Measurements from ENCODE around the gene DPP10.
A peak's percentile ranks its signal among the peaks of the same experiment; 100 is the strongest.

Gene DPP10

DNA sequence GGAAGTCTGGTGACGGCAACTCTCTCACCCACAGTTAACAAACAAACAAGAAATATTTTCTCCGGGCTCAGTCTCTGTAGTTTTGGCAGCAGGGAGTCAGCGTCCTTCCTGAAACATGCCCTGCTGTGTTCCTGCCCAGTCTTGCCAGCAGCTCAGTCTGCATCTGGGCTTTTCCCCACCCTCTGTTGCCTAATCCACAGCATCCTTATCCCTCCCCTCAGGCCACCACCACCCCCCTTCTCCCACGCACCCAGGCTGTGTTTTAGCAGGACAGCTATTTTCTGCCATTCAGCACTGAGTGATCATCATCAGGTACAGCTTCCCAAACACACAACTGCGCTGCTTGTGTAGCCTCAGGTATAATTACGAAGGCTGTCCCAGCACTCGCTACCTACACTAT lies 168.2 kb downstream of the DPP10 start:
- DNase-seq, result no peak

DNA sequence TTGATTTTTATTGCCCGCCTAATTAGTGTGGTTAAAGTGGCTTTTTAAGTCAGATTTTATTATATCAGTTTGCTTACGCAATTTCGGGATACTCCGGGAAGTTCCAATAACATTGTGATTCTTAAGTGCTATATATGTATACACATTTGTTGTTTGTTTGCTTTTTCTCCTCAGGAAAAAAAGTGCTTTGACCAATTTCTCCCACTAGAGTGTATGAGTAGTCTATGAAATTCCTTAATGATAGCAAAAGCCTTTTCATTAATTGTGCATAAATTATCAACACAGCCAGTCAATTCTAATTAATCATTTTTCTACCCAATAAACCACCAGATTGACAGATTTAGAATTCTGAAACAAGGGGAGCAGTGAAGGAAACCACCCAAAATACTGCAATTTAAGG lies 172.2 kb downstream of the DPP10 start:
- DNase-seq, result no peak

DNA sequence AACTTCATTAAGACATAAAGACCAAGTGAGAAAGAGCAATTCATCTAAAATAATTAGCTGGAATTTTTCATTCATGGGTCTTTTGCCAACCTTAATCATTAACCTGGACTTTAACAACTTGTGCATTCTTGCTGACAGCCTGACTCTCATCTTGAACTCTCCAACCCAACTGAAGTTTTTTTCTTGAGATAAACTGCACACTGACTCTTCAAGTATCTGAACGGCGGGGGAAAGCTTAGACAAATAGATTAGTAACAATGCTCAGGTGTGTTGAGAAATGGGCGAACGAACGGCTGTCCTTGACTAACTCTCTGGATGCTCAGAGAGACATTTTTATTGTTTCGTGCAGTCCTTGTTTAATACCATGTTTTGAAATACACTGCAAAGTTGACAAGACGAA lies 186.0 kb downstream of the DPP10 start:
- no peak for DNase-seq

DNA sequence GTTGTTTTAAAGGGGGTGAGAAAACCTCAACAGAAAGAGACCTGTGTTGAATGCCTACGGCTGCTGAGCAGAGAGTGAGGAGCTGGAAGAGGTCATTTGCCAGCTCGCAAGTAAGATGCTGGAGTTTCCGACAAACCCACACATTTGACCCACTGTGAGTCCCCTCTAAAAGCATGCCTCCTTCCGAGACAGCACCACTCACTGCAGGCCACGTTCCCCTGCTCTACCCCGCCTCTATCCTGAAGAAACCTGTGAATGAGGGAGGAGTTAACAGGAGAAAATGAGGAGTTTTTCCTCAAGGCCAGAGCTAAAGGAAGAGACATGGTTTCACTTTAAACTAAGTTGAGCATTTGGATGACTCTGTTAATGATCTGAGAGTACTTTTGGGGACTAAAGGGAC lies 188.7 kb downstream of the DPP10 start:
- DNase-seq, result no peak

DNA sequence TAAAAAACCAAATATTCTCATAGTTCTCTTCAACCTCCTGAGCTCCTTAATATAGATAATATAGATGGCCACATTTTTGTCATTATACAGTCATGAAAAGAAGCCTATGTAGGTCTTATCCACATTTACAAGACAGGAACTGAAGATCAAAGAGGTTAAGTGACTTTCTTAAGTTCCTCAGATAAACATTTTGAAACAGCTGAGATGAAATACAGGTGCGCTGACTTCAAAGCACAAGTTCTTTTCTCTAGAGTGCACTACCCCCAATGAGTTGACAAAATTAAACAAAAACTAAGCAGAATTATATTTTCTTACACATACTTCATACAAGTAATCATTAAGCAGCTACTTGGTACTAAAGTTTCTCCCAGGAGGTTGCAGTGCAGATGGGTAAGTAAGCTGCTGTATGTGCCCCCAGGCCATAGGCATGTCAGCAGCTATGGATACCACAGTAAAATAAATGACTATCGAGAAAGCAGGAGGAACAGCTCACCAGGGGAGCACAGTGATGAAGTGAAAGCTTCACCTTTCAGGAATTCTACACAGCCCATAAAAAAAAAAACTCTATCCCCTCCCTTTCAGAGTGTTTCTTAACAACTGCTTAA lies 199.8 kb downstream of the DPP10 start:
- no peak for DNase-seq

DNA sequence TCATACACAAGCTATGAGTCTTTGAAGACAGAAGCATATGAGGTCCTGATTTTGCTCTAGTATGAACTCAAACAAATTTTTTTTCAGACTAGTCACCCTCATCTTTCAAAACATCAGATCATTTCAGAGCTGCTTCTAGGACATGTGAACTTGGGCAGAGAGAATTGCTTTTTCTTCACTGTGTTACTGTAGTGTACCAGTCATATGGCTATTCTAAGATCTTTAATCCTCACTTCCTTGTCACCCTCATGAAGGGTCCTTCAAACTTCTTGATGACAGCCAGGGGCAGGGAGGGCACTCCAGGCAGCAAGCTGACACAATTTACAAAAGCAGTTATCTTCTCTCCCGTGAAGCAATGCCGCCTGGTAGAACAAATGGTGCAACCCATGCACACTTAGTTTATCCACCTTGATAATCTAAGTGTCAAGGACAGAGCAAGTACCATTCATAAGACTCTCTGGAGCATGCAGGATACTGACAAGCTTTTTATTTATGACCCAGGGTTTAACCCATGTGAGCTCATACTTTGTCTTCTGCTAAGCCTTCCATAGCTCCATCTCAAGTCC lies 200.6 kb downstream of the DPP10 start:
- no peak for DNase-seq

DNA sequence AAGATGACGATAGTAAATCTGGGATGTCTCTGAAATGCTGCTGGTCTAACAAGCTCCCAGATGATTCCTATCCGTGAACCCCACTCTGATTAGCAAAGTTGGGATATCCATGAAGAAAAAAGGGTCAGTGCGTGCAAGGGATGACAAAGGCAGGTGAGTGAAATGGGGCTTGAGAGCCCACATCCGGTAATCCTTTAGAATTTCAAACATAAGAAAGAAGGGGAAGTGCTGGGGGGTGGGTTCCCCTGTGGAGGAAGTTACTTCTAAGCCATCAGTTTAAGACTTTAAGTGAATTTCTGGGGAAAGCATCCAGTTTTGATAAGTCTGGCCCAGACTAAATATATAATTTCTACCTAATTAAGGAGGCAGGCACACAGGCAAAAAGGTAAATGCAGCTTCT lies 209.5 kb downstream of the DPP10 start:
- no peak for DNase-seq

DNA sequence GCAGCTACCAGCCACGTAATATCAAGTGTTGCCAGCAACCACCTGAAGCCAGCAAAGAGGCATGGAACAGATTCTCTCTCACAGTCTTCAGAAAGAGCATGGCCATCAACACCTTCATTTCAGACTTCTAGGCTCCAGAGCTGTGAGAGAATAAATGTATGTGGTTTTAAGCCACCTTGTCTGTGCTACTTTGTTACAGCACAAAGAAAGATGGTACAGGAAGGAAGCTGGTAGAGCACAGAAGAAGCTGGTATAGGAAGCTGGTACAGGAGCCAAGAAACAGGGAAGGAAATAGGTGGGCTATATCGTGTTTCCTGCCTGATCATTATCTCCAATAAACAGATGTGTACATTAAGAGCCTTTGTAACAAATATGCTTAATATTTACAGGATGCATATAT lies 217.4 kb downstream of the DPP10 start:
- no peak for DNase-seq

DNA sequence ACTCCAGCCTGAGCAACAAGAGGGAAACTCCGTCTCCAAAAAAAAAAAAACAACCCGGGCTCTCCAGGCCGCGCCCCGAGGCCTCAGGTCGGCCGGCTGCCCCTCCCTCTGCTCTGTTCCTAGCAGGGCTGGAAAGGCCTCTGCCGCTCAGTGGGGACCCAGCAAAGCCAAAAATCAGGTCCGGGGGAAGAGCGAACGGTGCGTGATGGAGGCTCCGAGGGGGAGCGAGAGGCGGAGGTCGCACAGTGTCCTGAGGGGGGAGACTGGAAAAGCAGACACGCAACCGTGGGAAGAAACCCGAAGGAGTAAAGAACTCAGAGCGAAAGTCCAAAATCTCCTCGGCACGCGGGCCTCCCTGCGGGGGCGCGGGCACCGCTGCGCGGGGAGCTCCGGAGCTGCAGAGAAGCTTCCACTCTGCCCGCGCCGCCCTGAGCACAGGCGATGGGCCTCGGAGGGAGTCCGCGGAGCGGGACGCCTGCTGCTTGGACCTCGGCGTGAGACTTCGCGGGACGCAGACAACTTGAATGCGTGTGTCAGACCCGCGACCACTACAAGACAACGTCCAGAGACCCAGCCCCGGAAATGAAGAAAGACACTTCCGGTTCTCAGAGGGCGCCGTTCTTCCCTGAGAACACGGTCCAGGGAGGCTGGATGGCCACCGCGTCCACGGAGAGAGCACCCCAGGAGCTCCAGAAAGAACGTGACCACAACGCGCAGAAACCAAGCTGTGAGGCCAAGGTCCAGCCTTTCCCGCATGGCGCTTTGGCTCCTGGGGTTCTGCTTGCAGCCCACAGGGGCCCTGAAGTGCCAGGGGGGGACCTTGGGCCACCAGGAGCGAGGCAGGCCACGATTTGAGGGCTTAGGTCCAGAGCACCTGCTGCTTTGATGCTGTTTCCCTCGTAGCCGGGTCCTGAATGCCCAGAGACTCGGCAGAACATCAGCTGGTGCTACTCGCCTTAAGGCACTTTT lies 219.8 kb downstream of the DPP10 start:
- peak; percentile 13 for DNase-seq

DNA sequence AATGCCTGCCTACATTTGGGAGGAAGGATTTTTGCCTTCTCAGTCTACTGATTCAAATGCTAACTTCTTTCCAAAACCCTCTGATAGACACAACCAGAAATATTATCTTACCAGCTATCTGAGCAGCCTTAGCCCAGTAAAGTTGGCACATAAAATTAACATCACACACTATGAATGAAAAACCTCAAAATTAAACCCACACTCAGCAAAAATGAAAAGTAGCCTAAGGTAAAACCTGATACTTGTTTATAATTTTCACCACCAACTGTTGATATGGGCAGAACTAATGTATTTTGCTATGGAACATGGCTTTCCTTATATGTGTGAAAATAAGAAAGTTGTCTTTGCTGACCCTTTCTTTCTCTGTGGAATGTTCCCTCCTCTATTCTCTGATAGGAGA lies 226.0 kb downstream of the DPP10 start:
- no peak for DNase-seq

DNA sequence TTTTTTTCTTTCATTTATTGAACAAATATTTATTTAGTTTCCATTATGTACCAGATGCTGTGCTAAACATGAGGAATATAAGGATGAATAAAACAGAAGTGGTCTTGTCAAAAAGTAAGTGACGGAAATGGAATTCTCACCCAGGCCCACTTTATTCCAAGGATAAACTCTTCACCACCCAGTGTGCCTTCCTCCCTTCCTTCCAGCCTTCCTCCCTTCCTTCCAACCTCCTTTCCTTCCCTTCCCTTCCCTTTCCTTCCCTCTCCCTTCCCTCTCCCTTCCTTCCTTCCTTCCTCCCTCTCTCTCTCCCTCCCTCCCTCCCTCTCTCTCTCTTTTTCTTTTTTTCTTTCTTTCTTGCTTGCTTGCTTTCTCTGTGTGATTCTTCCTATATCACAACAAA lies 240.8 kb downstream of the DPP10 start:
- DNase-seq, result no peak

DNA sequence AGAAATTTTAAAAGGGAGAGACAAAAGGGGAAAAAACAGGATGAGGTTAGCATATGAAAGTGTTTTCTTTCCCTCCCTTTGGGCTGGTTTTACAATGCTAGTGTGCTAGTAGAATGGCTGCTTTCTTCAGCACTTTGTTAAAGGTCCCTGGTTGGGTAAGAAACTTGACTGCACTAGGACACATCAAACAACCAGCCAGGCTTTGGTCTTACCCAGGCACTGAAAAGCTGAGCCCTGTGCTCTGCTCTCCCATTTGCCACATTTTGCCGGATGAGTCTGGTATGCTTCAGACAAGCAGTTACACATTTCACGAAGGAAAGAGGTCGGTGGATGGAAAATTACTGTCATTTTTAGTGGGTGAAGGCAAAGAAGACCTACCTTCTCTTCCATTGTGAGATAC lies 242.0 kb downstream of the DPP10 start:
- DNase-seq, result no peak

DNA sequence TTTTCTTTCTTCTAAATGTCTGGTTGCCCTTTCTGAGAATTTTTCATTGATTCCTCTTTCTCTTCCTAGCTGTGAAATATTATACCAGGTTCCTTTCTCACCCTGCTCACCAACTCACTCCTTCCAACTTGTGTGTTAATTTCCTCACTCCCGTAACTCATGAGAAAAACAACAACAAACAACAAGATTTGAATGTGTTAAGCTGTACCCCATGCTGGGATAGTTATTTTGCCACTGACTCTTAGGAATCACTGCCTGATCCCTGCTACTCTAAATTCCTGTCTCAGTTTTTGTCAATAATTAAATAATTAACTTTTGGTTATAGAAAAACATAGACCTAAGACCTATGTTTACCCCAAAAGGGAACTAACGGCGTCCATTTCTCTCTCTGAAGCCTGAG lies 242.7 kb downstream of the DPP10 start:
- no peak for DNase-seq

DNA sequence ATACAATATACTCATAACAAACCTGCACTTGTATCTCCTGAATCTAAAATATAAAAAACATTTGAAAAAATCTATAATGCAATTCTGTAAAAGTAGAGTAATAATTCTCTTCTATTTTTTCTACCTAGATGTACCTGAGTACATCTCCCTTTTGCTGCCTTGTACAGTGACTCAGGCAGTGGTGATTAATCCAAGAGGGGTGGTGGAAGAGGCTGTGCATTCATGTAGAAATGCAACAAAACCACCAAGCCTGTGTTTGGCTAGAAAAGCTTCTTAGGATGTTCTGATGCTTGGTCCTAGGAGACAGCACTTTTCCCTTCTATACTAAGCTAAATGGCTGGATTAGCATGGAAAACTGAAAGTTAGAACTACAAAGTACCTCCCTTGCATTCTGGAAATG lies 245.8 kb downstream of the DPP10 start:
- DNase-seq, result no peak

DNA sequence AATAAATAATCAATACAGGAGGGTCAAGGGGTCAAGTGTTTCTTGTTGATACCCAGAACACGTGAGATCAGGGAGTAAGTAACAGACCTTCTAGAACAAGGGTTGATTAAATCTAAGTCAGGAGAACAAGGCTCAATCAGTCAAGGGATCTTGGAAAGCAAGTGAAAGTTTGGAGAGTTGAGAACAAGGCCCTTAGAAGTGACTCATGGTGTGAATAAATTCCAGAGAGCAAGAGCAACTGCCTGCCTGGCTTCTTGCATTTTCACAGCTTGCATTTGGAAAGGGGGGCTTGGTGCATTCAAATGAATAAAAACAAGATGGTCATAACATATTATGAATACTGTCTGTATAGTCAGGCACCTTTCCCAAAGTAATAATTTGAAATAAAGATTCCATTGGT lies 256.1 kb downstream of the DPP10 start:
- DNase-seq, result no peak

DNA sequence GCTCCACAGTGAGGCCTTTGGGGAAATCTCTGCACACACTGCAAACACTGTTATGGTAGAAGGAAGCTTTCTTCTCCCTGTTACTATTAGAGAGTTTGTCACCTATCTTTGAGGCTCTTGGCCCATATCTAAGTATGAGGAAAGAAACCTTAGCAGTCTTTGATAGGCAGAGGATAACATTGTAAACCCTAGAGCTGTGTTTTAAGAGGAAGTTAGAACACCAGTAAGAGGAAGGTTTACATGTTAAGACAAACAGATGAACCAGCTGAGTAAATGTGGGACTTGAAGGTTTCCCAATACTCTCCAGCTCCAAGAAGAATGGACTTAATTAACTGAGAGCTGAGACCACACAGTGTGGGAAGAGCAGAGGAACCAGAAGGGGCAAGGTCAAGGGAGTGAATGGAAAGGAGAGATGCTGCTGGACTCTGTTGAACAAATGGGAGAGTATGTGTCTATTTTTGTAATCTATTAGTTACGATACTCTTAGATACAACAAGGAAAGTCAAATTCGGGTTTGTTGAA lies 257.0 kb downstream of the DPP10 start:
- DNase-seq, result no peak

DNA sequence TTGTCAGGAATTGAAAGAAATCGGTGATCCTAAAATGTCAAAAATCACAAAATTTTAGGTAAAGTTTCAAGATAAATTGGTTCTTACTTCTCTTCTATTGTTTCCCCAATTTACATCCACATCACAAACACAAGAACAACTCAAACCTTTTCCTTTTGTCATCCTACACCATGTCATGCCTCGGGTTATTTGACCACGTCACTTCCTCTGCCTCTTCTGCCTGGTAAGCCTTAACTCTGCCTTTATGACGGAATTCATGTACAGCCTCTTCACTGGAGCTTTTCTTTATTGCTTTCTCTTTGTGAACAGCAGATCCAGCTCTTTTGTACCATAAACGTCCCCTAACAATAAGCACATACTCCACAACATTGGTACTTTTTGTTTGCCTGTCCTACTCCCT lies 258.0 kb downstream of the DPP10 start:
- no peak for DNase-seq

DNA sequence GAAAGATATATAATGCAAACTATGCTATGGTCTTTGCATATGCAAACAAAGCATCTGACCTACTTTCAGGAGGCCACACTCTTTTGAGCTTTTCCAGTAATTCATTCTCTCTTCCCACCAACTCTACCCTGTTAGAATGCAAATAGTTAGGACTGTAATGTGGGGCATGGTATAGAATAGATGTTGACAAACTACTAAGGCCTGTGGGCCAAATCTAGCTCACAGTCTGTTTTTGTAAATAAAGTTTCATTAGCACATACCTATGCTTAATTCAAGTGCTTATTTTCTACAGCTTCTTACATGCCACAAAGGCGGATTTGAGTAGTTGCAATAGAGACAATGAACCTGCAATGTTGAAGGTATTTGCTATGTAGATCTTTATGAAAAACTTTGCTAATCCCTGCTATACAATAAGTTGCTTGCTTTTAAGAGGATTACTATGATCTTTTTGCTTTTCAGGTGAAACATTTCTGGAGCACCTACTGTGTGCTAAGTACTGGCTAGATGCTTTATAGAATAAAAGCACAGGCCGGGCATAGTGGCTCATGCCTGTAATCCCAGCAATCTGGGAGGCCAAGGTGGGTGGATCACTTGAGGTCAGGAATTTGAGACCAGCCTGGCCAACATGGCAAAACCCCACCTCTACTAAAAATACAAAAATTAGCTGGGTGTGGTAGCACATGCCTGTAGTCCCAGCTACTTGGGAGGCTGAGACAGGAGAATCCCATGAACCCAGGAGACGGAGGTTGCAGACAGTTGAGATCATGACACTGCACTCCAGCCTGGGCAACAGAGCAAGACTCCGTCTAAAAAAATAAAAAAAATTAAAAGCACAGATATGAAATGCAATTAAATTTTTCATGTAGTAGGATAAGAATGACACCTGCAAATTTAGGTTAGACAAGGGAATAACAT lies 267.8 kb downstream of the DPP10 start:
- DNase-seq, result no peak

DNA sequence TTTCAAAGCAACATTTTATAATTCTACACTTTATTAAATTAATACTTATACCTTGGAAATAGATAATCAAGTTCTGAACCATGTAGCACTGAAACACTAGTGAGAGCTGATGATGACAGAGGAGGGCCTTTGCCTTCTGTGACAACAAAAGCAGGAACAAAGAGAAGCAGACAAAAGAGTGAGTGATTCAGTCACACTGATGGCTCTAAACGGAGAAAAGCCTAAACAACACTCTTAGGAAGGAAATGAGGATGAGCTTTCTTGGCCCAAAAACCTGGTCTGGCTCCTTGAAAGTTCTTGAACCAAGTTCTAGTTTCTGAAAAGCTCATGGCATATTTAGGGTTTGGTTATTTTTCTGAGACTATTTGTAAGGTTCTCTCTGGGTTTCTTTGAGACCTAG lies 271.9 kb downstream of the DPP10 start:
- DNase-seq, result no peak

DNA sequence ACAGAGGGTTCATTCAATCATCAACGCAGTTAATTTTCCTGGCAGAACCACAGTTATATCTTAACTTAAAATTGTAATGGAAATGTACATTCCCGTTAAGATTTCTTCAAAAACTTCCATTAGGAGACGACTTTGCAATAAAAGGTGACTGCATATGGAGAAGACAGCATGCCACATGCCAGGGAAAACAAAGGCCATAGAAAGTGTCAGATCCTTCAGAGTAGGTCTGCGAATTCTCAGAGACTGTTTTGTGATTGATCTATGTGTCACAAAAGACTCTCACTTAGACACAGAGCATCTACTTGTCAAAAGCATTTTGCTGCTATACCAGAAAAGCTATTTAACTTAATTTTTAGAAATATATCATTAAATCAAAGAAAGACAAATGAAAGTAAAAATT lies 274.6 kb downstream of the DPP10 start:
- no peak for DNase-seq

DNA sequence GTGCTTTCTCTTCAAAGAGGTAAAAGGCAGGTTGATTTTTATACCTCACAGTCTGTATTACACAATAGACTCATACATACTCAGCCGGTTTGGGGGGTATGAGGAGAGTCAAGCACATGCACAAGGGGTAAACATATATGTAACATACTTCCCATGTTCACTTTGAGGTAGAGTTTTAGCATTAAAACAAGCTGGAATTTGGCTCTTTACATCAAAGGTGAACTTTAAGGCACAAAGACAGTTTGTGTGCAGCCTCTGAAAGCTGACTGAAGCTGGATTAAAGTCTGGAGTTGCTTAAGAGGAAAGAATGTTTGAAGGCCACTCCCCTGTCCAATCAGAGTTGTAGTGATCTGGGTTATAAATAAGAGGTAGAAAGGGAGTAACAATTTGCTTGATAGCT lies 282.0 kb downstream of the DPP10 start:
- DNase-seq, result no peak

DNA sequence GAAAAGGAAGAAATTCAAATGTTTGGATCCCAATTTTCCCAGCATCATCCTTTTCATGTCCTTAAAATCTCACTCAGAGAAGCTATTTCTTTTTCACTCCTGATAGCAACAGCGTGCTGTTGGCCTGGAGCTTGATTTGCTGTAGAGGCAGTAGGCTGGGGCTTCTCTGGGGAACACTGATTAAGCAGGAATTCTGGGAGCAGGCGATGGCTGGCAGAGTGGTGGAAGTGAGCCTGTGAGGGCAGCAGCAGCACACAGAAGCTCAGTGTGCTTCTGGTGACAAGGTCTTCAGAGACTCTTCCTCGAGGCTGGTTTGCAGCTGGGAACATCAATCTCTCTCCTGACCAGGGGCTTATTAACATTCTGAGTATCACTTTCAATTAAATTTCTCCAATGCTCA lies 284.6 kb downstream of the DPP10 start:
- no peak for DNase-seq

DNA sequence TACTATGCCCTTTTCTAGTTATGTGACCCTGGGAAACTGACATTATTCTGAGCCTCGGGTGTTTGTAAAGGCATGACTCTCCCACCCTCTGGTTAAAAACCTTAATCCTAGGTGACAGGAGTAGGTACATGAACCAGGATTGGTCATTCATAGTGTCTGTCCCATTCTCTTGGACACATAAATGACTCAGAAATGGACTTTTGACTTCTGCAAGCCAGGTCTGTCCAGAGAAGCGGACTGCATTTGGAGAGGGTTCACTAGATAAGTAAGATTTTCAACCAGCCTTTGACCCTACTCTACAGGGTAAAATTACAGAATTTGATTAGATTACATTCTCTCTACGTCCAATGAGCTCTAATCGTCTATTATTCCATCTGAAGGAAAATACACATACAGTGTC lies 285.9 kb downstream of the DPP10 start:
- DNase-seq, result no peak
